HK-2 (cell line): ENCODE measurements around the gene WDR82.

Experiments
- DNase-seq: peaks from one replicate; pipeline ENCODE4 v3.0.0-alpha.2; 2018; ENCODE audit not compliant: unreplicated experiment

The WDR82 gene, protein sequence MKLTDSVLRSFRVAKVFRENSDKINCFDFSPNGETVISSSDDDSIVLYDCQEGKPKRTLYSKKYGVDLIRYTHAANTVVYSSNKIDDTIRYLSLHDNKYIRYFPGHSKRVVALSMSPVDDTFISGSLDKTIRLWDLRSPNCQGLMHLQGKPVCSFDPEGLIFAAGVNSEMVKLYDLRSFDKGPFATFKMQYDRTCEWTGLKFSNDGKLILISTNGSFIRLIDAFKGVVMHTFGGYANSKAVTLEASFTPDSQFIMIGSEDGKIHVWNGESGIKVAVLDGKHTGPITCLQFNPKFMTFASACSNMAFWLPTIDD

DNA sequence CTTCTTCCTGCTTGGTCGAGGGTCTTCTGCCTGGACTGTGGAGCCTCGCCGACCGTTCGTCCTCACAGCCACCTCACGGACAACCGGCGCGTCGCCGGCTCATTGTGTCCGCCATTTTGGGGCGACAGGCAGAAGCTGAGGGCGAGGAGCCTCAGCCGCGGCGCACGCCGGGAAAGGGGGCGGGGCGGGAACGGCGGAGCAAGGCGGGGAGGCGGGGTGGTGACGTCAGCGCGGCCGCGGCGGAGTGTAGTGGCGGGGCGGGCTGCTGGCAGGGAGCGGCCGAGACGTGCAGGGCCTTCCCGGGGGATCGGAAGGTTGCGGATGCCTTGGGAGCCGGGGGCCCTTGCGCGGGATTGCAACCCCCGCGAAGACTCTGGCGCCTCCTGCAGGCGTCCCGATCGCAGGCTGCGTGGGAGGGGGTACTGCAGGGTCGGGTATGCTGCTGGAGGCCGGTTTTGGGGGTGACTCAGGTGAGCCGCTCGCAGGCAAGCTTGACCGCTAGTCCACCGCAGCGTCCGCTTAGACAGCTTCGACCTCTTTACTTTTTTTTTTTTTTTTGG, at the start of gene WDR82:
Gene WDR82, minus strand, starts transcription at position 140 of the 560 bp plus-strand sequence. CDS start 288 bp downstream, outside the sequence.
- DNase-seq, result peak; percentile 95

GRCh38 chr3:52327486-52328290, 49.2 kb upstream of the WDR82 start:
- no peak for DNase-seq

- DNase-seq, result no peak
Measured at GRCh38 chr3:52326976-52327375, 48.5 kb upstream of the WDR82 start.

DNA sequence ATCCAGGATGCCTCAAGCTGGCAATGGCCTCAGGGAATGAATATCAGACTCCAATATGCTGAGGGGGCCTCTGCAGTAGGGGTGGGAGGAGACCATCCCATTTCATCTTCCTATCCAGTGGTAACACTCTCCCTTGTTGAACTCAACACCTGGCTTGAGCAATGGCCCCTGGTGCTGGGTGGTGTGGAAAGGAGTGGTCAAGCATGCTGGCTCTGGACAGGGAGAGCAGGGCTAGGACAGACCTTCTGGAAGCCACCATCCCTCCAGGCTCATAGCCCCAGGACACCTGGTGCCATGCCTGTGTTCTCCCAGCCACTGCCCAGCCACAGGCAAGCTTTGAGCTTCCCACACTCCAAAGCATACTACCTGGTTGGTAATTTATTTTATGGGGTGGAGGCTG, 47.2 kb upstream of the WDR82 start:
- DNase-seq, result no peak

- DNase-seq, result no peak
Measured at GRCh38 chr3:52324676-52325075, 46.2 kb upstream of the WDR82 start.

DNA sequence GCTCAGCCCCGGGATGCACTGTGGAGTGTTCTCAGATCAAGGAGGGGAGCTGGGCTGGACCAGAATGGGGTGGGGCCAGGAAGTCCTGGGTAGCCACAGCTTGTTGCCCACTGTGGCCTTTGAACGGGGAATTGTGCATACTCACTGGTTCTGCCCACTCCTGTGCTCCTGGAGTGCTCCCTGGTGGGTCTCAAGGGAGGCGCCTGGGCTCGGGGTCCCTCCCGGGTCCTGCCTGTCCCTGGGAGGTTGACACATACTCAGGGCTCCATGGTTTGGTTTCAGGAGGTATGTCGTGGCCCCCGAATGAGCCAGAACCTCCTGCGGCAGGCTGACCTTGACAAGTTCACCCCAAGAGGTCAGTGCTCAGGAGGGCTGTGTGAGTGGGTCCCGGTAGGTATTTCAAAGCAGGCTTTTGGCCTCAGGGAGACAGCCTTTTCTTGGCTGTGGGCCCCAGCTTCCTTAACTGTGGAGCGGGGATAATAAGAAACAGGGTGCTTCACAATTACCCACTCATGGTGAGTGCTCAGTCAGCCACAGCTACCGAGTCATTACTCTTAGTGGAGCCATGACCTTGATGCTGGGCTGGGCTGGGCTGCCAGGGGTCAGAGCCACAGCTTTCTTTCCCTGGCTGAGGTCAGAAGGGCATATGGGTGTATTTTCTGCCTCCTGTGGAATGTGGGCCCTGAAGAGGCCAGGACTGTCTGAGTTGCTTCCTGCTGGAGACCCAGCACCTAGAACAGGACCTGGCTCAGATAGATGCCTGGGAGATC, 45.3 kb upstream of the WDR82 start:
- peak; percentile 34 for DNase-seq

DNA sequence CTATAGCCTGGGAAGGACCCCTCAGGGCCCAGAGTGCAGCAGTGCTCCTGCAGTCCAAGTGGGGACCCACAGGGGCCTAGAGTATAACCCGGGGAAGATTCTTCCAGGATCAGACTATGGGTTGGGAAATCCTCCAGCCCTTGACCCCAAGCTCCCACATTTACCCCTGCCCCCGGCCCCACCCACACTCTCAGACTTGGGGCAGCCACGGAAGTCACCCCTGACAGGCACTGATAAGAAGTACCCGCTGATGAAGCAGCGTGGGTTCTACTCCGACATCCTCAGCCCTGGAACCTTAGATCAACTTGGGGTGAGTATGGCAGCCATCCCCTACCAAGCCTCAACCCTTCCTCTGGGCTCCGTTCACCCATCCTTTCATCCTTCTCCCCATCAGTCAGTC, 44.0 kb upstream of the WDR82 start:
- no peak for DNase-seq

- DNase-seq, result no peak
Measured at GRCh38 chr3:52321481-52321880, 43.0 kb upstream of the WDR82 start.

- no peak for DNase-seq
Measured at GRCh38 chr3:52319921-52320595, 41.6 kb upstream of the WDR82 start.

GRCh38 chr3:52318186-52318816, 39.9 kb upstream of the WDR82 start:
- DNase-seq, result no peak

DNA sequence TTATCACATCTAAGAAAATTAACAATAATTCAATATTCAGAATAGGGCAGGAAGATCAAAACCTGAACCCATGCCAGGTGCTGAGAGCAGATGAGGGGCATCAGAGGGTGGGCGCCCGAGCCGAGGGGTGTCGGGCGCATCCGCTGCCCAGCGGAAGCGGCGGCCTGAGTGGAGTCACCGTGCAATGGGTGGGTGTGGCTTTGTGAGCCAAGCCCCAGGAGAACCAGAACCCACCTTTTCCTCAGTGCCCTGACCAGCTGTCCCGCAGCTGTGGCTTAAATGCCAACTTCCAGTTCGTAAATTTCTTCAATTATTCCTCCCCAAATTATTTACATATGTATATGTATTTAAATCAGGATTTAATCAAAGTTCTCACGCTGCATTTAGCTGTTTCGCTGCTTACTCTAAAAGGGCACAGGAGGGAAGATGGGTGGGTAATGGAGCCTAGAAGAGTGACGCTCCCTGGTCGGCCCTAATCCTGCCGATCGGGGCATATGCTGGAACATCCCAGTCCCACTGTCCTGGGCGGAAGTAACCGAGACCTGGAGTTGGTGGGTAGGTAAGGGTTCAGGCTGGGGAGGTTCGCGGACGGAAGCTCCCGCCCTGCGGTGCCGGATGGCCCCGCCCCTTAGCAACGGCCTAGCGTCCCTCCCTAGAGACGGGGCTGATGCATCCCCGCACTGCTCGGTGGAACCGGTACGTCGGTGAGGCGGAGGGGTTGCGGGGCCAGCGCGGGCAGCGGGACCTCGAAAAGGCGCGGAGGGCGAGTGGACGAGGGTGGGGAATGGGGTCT, 39.0 kb upstream of the WDR82 start:
- DNase-seq, result no peak

DNA sequence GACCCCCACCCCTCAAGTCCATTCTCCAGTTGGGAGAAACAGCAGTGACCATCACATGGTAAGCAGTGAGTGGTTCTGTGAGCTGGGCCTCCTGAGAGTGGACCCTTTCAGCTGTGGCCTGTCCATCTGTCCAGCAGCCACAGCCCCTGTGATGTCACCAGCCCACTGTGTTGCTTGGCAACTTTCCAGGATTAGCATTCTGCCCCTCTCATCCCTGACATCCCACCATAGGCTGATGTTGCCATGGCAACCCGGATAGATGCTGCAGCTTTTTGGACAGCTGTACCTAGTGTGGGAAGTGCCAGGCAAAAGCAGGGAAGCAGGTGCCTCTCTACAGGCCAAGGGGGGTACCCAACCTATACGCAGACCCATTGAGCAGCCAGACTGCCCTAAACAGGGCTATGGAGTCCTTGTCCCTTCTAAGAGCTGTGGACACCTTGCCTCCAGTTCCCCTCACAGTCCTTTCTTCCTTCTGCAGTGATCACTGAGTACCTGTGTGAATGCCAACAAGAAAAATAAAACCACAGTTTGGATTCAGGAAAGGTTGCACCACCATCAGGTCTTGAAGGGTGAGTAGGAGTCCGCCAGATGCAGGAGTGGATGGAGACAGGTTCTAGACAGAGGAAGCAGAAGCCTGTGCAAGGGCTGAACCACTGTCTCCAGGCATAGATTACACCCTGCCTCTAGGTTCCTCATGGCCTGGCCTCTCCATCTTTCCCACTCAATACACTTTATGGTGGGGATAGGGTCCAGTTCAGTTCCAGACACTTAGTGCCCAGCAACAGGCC, 37.7 kb upstream of the WDR82 start, which contains the start of gene DNAH1:
Gene DNAH1, plus strand, starts transcription at position 343 of the 788 bp plus-strand sequence. CDS start 6,124 bp downstream, outside the sequence.
- no peak for DNase-seq

- DNase-seq, result no peak
Measured at GRCh38 chr3:52315006-52315405, 36.6 kb upstream of the WDR82 start.

- no peak for DNase-seq
Measured at GRCh38 chr3:52314489-52314888, 36.0 kb upstream of the WDR82 start.

DNA sequence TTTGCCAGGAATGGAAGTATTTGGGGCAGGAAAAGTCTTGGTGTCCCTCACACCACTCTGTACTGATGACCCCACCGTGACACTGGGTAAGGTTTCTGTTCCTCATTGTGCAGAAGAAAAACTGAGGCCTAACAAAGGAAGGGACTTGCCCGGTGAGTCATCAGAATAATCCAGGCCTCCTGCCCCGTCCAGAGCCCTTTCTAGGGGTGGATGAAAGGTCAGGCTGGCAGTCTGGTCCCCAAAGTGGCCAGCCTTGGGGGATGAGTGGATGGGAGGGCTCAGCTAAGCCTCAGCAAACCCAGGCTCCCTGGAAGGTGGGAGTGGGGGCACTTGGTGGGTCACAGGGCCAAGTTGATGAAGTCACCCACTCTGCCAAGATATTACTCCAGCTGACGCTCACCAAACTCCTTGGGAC, 35.3 kb upstream of the WDR82 start:
- DNase-seq, result peak; percentile 28

DNA sequence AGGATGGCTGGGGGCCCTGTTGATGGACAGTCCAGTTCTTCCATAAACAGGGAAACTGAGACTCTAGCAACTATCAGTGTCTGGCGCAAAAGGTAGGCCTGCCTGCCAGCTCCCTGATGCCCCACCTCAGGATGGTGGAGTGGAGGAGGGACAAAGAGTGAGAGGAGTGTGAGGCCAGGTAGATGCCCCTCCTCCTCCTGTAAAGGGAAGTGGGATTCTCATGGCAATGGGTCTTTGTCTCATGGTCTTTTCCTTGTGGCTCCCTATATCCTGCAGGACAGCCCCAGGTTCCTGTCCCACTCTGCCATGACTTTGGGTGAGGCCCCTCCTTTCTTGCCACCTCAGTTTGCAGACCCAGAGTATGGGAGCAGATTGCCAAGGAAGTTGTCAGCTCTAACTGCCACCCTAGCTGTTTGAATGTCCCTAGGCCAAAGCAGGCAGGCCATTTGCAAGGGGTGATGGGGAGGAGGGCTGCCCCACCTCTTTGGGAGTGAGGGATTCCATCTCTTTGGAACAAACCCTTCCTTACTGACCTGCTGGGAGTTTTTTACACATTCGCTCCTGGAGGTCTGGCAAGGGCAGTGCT, 34.8 kb upstream of the WDR82 start:
- no peak for DNase-seq

DNA sequence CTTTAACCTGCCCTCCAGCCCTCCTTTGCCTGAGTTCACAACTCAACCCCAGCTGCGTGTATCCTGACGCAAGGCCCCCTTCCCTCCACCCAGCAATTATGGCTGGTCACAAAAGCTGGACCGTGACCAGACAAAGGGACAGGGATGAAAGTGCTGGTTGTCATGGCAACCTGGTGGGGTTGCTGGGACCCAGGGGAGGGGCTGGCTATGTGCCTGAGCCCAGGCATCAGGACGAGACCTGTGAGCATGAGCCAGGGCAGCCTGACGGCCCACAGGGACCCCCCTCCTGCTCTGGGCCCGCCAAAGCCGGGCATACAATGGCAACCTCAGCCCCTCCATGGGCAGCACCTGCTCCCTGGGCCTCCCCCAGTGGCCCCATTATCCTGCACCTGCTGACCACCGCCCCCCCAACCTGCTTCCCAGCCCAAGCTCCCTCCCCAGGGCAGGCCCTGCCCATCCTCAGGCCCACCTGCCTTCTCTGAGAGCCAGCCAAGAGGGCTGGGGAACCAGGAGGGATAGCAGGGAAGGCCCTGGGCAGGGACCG, 33.2 kb upstream of the WDR82 start:
- DNase-seq, result no peak

- DNase-seq, result no peak
Measured at GRCh38 chr3:52310861-52311575, 32.6 kb upstream of the WDR82 start.
